ENCODE results near the gene MFNG.

GRCh38 chr22:37443086-37443485 lies 43.1 kb downstream of the MFNG start:
- TF ChIP-seq, protein P1, sequence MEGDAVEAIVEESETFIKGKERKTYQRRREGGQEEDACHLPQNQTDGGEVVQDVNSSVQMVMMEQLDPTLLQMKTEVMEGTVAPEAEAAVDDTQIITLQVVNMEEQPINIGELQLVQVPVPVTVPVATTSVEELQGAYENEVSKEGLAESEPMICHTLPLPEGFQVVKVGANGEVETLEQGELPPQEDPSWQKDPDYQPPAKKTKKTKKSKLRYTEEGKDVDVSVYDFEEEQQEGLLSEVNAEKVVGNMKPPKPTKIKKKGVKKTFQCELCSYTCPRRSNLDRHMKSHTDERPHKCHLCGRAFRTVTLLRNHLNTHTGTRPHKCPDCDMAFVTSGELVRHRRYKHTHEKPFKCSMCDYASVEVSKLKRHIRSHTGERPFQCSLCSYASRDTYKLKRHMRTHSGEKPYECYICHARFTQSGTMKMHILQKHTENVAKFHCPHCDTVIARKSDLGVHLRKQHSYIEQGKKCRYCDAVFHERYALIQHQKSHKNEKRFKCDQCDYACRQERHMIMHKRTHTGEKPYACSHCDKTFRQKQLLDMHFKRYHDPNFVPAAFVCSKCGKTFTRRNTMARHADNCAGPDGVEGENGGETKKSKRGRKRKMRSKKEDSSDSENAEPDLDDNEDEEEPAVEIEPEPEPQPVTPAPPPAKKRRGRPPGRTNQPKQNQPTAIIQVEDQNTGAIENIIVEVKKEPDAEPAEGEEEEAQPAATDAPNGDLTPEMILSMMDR (IDR thresholded peaks at IDR 0.05; ENCODE audit: poor library complexity) = no peak
- TF ChIP-seq EZH2 (IDR thresholded peaks at IDR 0.05; ENCODE audit: borderline replicate concordance) = no peak
- TF ChIP-seq EZH2phosphoT487 (IDR thresholded peaks at IDR 0.05; ENCODE audit: low read depth, severe bottlenecking, unreplicated experiment) = no peak

Data from hepatocyte (in vitro differentiated cells).